B cell (primary cell): ENCODE results near the gene UCMA. TPM values are rescaled to one million over a fixed set of nuclear protein-coding genes. Genes with fewer than 3 reads are reported as not detected.

Source experiments
- ATAC-seq: fragments of 200-7000 bp; cut with Tn5 transposase; one replicate; pipeline ENCODE4 v1.10.0; 2021; ENCODE audit warnings: low read depth, mild to moderate bottlenecking, moderate number of reproducible peaks, moderate library complexity
- CTCF ChIA-PET: fragments of 350-600 bp; sonication (Branson Sonifier 250); formaldehyde crosslinking; loops from one replicate; lab custom pipeline; 2021; ENCODE audit warnings: antibody characterized with exemption, inconsistent platforms; lab: Charles Lee
- POLR2A ChIA-PET: fragments of 350-600 bp; sonication (Branson Sonifier 250); formaldehyde crosslinking; loops from one replicate; lab custom pipeline; 2021; ENCODE audit warnings: antibody characterized with exemption; lab: Charles Lee
- DNase-seq: peaks from one replicate; pipeline ENCODE4 v3.0.0; 2013
- H2AFZ ChIP-seq: 2 replicates; pipeline ENCODE4 v1.6.1; 2012; ENCODE audit warnings: mild to moderate bottlenecking, low read depth, low read length; ENCODE audit not compliant: insufficient read depth, poor library complexity, severe bottlenecking
- H3K27ac ChIP-seq, 2 donors: 1 replicate in 1 of 2; 2 replicates in 1 of 2; pipeline ENCODE4 v1.5.1; 2012 to 2013; ENCODE audit warnings: low read length in 2 of 2, mild to moderate bottlenecking in 2 of 2, moderate library complexity in 1 of 2
- H3K27me3 ChIP-seq, 4 experiments: fragments of 200-600 bp in 1 of 4; sonication (generic) in 1 of 4; replicated peaks in 1 of 4; 1 replicate in 2 of 4; 2 replicates in 2 of 4; pipeline versions ENCODE4 v1.6.1 to v1.7.0; 2013 to 2016; ENCODE audit warnings: low read length in 3 of 4, mild to moderate bottlenecking in 2 of 4, mixed read lengths in 1 of 4, moderate library complexity in 1 of 4; ENCODE audit not compliant: insufficient read depth in 4 of 4, control insufficient read depth in 3 of 4; ENCODE audit errors: control extremely low read depth in 1 of 4
- H3K36me3 ChIP-seq, 2 experiments: replicated peaks in 1 of 2; 1 replicate in 1 of 2; 2 replicates in 1 of 2; pipeline versions ENCODE4 v1.6.1 to v1.7.1; 2013; ENCODE audit warnings: low read length in 1 of 2; ENCODE audit not compliant: insufficient read depth in 2 of 2, control insufficient read depth in 1 of 2; ENCODE audit errors: control extremely low read depth in 1 of 2, extremely low read depth in 1 of 2
- H3K4me1 ChIP-seq, 2 donors: fragments of 200-600 bp in 1 of 2; sonication (generic) in 1 of 2; 1 replicate in 1 of 2; 2 replicates in 1 of 2; pipeline versions ENCODE4 v1.5.1 to v1.6.1; 2013 to 2017; ENCODE audit warnings: low read length in 2 of 2; ENCODE audit not compliant: control insufficient read depth in 2 of 2, insufficient read depth in 2 of 2
- H3K4me2 ChIP-seq: replicated peaks from 2 replicates; pipeline ENCODE3; 2012; ENCODE audit warnings: mild to moderate bottlenecking, low read depth, low read length; ENCODE audit not compliant: poor library complexity, severe bottlenecking
- H3K4me3 ChIP-seq, 5 experiments: fragments of 200-600 bp in 1 of 5; sonication (generic) in 1 of 5; 1 replicate in 3 of 5; 2 replicates in 2 of 5; pipeline versions ENCODE4 v1.5.1 to v1.7.0; 2011 to 2016; ENCODE audit warnings: low read length in 4 of 5, mild to moderate bottlenecking in 4 of 5, low read depth in 2 of 5, control low read depth in 1 of 5, moderate library complexity in 1 of 5; ENCODE audit not compliant: insufficient read depth in 1 of 5; ENCODE audit errors: control extremely low read depth in 1 of 5, extremely low read depth in 1 of 5
- H3K79me2 ChIP-seq: fragments of 200-600 bp; sonication (generic); one replicate; pipeline ENCODE4 v1.6.0; 2016; ENCODE audit warnings: low read length; ENCODE audit not compliant: control insufficient read depth, insufficient read depth
- H3K9ac ChIP-seq: fragments of 200-600 bp; sonication (generic); 2 replicates; pipeline ENCODE4 v1.6.1; 2017; ENCODE audit warnings: mild to moderate bottlenecking, low read length, moderate library complexity
- H3K9me3 ChIP-seq, 3 donors: one replicate each; pipeline versions ENCODE4 v1.6.1 to v1.7.1; 2013; ENCODE audit warnings: low read length in 2 of 3; ENCODE audit not compliant: control insufficient read depth in 2 of 3, insufficient read depth in 1 of 3; ENCODE audit errors: control extremely low read depth in 1 of 3
- H4K20me1 ChIP-seq: 2 replicates; pipeline ENCODE4 v1.6.0; 2012; ENCODE audit warnings: mild to moderate bottlenecking, low read length; ENCODE audit not compliant: insufficient read depth, control insufficient read depth, poor library complexity, severe bottlenecking
- H3K27ac Mint-ChIP-seq: one replicate; pipeline ENCODE4 v1.8.0; 2021; ENCODE audit warnings: mixed read lengths
- H3K27me3 Mint-ChIP-seq: one replicate; pipeline ENCODE4 v1.8.0; 2021; ENCODE audit warnings: mixed read lengths
- H3K4me1 Mint-ChIP-seq: one replicate; pipeline ENCODE4 v1.8.0; 2021; ENCODE audit warnings: mixed read lengths
- H3K4me3 Mint-ChIP-seq: one replicate; pipeline ENCODE4 v1.8.0; 2021; ENCODE audit warnings: mixed read lengths
- H3K9me3 Mint-ChIP-seq: one replicate; pipeline ENCODE4 v1.8.0; 2022; ENCODE audit warnings: mixed read lengths; ENCODE audit not compliant: insufficient read depth
- EZH2 ChIP-seq: IDR thresholded peaks from 2 replicates; pipeline ENCODE4 v1.6.1; 2012; ENCODE audit warnings: borderline replicate concordance, low read depth, mild to moderate bottlenecking, moderate library complexity, low read length; ENCODE audit not compliant: insufficient read depth, poor library complexity, severe bottlenecking
- WGBS: methylation state at CpG from one replicate; pipeline ENCODE4 v1.1.5; 2013; ENCODE audit warnings: missing lambda C conversion rate; ENCODE audit not compliant: insufficient coverage; 5-methylcytosine and 5-hydroxymethylcytosine counted together
- intact Hi-C: fragments of 100-400 bp; cut with micrococcal nuclease; formaldehyde crosslinking; loops from one replicate; pipeline ENCODE4 v1.10.0; 2022
- polyA plus RNA-seq: library from polyadenylated mRNA; depleted of rRNA; stranded (reverse); fragments of >200 nt; gene quantifications from 2 replicates; pipeline ENCODE4 v1.2.3, GENCODE V29; 2012
- total RNA-seq, 2 donors: library from RNA; stranded (reverse); fragments of 120-200 nt in 1 of 2; gene quantifications; 1 replicate in 1 of 2; 2 replicates in 1 of 2; pipeline versions ENCODE4 v1.2.3 to v1.2.4, GENCODE V29; 2013 to 2022
- TF ChIP-seq, protein P1 (sequence below): fragments of 200-600 bp; IDR thresholded peaks from one replicate; pipeline ENCODE4 v1.8.0; 2022; ENCODE audit warnings: antibody characterized with exemption, mild to moderate bottlenecking

UCMA gene
- total and polyA plus RNA-seq, 2 donors (not counting 1 experiment from before 2014, with no cell fraction given), result not detected

DNA sequence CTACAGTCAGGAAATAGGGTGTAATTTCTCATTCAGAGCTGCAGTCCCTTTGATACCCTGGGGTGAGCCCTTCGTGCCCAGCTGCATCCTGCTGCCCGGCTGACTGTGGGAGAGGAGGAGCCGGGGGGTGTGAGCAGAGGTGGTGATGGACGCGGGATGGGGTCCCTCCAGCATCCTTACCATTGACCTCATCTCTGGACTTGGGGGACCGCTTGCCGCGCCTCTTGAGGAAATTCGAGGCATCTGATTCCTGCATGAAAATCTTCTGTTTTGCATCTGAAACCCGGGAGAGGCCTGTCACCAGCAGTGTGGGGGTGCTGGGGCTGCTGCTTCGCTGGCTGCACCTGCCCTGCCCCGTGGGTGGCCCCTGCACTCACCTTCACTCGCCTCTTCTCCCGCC lies 816 bp downstream of the UCMA start:
- no peak for TF ChIP-seq EZH2
- TF ChIP-seq, protein P1, sequence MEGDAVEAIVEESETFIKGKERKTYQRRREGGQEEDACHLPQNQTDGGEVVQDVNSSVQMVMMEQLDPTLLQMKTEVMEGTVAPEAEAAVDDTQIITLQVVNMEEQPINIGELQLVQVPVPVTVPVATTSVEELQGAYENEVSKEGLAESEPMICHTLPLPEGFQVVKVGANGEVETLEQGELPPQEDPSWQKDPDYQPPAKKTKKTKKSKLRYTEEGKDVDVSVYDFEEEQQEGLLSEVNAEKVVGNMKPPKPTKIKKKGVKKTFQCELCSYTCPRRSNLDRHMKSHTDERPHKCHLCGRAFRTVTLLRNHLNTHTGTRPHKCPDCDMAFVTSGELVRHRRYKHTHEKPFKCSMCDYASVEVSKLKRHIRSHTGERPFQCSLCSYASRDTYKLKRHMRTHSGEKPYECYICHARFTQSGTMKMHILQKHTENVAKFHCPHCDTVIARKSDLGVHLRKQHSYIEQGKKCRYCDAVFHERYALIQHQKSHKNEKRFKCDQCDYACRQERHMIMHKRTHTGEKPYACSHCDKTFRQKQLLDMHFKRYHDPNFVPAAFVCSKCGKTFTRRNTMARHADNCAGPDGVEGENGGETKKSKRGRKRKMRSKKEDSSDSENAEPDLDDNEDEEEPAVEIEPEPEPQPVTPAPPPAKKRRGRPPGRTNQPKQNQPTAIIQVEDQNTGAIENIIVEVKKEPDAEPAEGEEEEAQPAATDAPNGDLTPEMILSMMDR, result no peak
- ATAC-seq, result no peak
- CTCF ChIA-PET, result no interaction called here

DNA sequence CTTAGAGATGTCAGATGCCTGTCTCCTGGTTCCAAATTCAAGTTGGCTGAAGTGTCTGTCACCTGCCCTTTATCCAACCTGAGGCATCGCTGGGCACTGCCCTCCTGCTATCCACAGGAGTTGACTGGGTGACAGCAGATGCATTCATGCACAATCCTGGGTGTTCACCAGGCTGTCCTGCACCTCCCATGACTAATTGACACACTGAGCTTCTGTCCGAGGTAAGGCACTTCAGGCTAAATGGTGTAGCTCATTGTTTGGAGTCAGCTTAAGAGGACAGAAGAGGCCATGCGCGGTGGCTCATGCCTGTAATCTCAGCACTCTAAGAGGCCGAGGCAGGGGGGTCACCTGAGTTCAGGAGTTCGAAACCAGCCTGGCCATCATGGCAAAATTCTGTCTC lies 2.4 kb downstream of the UCMA start:
- Mint-ChIP-seq H3K27ac (no peak overlapping the region), H3K4me1 (no peaks in the 10 kb centered on the region), H3K4me3 (no peak overlapping the region), H3K27me3 (no peaks in the 10 kb centered on the region), H3K9me3 (no peaks in the 10 kb centered on the region)
- DNase-seq, result no peak
- Histone ChIP-seq H3K27me3 (no peaks in the 10 kb centered on the region), H3K9me3 (no peaks in the 10 kb centered on the region), H3K36me3 (no peaks in the 10 kb centered on the region), H2AFZ (no peak overlapping the region), H3K4me3 (no peak overlapping the region), H3K4me1 (no peaks in the 10 kb centered on the region), H4K20me1 (no peaks in the 10 kb centered on the region), H3K9ac (no peak overlapping the region), H3K27ac (no peak overlapping the region), H3K4me2 (no peak overlapping the region), H3K79me2 (no peaks in the 10 kb centered on the region)
- TF ChIP-seq, protein P1, result no peak
- no peak for TF ChIP-seq EZH2
- POLR2A ChIA-PET, result no interaction called here
- intact Hi-C loops, result no loop called here
- ATAC-seq, result no peak
- CTCF ChIA-PET, result no interaction called here
- WGBS, result 95% methylated on average over 6 of the region's 6 CpGs

More for the DNA sequence above, 816 bp downstream of the UCMA start:
- no peaks in the 10 kb centered on the region for H3K79me2 ChIP-seq
- H3K27me3 ChIP-seq, result no peaks in the 10 kb centered on the region
- Mint-ChIP-seq H3K4me3 (no peak overlapping the region), H3K27ac (no peak overlapping the region), H3K4me1 (no peaks in the 10 kb centered on the region), H3K27me3 (no peaks in the 10 kb centered on the region), H3K9me3 (no peaks in the 10 kb centered on the region)
- no peak for DNase-seq
- no peaks in the 10 kb centered on the region for H4K20me1 ChIP-seq
- no peak overlapping the region for H3K9ac ChIP-seq
- no peaks in the 10 kb centered on the region for H3K9me3 ChIP-seq
- no peaks in the 10 kb centered on the region for H3K4me1 ChIP-seq
- no peak overlapping the region for H2AFZ ChIP-seq
- no peak overlapping the region for H3K4me2 ChIP-seq
- H3K36me3 ChIP-seq, result no peaks in the 10 kb centered on the region
- intact Hi-C loops, result no loop called here
- POLR2A ChIA-PET, result no interaction called here
- H3K4me3 ChIP-seq, result no peak overlapping the region
- WGBS, result 77% methylated on average over 8 of the region's 14 CpGs
- H3K27ac ChIP-seq, result no peak overlapping the region
